CD14-positive monocyte (primary cell): ENCODE measurements around the gene THAP7. TPM values are rescaled to one million over a fixed set of nuclear protein-coding genes. Genes with fewer than 3 reads are reported as not detected.

Source experiments
- DNase-seq, 3 donors: peaks; one replicate each; pipeline ENCODE4 v3.0.0-alpha.2; 2011 to 2022
- H2AFZ ChIP-seq: 2 replicates; pipeline ENCODE4 v1.6.0; 2012; ENCODE audit warnings: mild to moderate bottlenecking, low read depth, low read length, inconsistent platforms; ENCODE audit not compliant: insufficient read depth, poor library complexity, severe bottlenecking
- H3K27ac ChIP-seq, 2 donors: 1 replicate in 1 of 2; 2 replicates in 1 of 2; pipeline ENCODE4 v1.5.1; 2012 to 2013; ENCODE audit warnings: low read length in 2 of 2, control low read depth in 1 of 2, inconsistent platforms in 1 of 2, low read depth in 1 of 2, mild to moderate bottlenecking in 1 of 2
- H3K27me3 ChIP-seq, 2 donors: one replicate each; pipeline versions ENCODE4 v1.6.0 to v1.6.1; 2011 to 2013; ENCODE audit warnings: low read length in 2 of 2; ENCODE audit not compliant: control insufficient read depth in 2 of 2, insufficient read depth in 2 of 2
- H3K36me3 ChIP-seq, 2 donors: replicated peaks in 1 of 2; 1 replicate in 1 of 2; 2 replicates in 1 of 2; pipeline versions ENCODE4 v1.5.1 to v1.6.1; 2012 to 2013; ENCODE audit warnings: low read length in 2 of 2, control low read depth in 1 of 2, inconsistent platforms in 1 of 2, mild to moderate bottlenecking in 1 of 2; ENCODE audit not compliant: insufficient read depth in 2 of 2, control insufficient read depth in 1 of 2
- H3K4me1 ChIP-seq, 2 donors: 1 replicate in 1 of 2; 2 replicates in 1 of 2; pipeline versions ENCODE4 v1.5.1 to v1.6.1; 2012 to 2013; ENCODE audit warnings: low read length in 2 of 2, control low read depth in 1 of 2, inconsistent platforms in 1 of 2, mild to moderate bottlenecking in 1 of 2, moderate library complexity in 1 of 2; ENCODE audit not compliant: insufficient read depth in 2 of 2, control insufficient read depth in 1 of 2
- H3K4me2 ChIP-seq: replicated peaks from 2 replicates; pipeline ENCODE3; 2012; ENCODE audit warnings: low read length, moderate library complexity, mild to moderate bottlenecking; ENCODE audit not compliant: poor library complexity, severe bottlenecking; ENCODE audit errors: extremely low read depth
- H3K4me3 ChIP-seq, 3 experiments: fragments of 200-600 bp in 1 of 3; sonication (generic) in 1 of 3; replicated peaks in 1 of 3; 1 replicate in 2 of 3; 2 replicates in 1 of 3; pipeline ENCODE4 v1.5.1; 2011 to 2013; ENCODE audit warnings: low read length in 3 of 3, mild to moderate bottlenecking in 3 of 3, control low read depth in 2 of 3, low read depth in 2 of 3, inconsistent platforms in 1 of 3, moderate library complexity in 1 of 3
- H3K79me2 ChIP-seq: 2 replicates; pipeline ENCODE4 v1.6.0; 2012; ENCODE audit warnings: mild to moderate bottlenecking, control low read depth, inconsistent platforms, low read length, moderate library complexity; ENCODE audit not compliant: insufficient read depth
- H3K9ac ChIP-seq: 2 replicates; pipeline ENCODE4 v1.6.0; 2017; ENCODE audit warnings: low read length, mild to moderate bottlenecking; ENCODE audit not compliant: insufficient read depth, poor library complexity, severe bottlenecking
- H3K9me3 ChIP-seq, 2 donors: replicated peaks in 1 of 2; 1 replicate in 1 of 2; 2 replicates in 1 of 2; pipeline versions ENCODE4 v1.5.1 to v1.6.1; 2012 to 2013; ENCODE audit warnings: low read length in 2 of 2, control low read depth in 1 of 2; ENCODE audit not compliant: control insufficient read depth in 1 of 2, insufficient read depth in 1 of 2
- H4K20me1 ChIP-seq: 2 replicates; pipeline ENCODE4 v1.6.0; 2012; ENCODE audit warnings: mild to moderate bottlenecking, low read length, control low read depth, moderate library complexity; ENCODE audit not compliant: insufficient read depth
- H3K27ac Mint-ChIP-seq, 7 donors: one replicate each; pipeline ENCODE4 v1.8.0; 2020; ENCODE audit warnings: mild to moderate bottlenecking in 7 of 7, mixed read lengths in 7 of 7, moderate library complexity in 6 of 7, inconsistent platforms in 2 of 7
- H3K27me3 Mint-ChIP-seq, 3 donors: one replicate each; pipeline ENCODE4 v1.8.0; 2021 to 2022; ENCODE audit warnings: low read depth in 3 of 3, mild to moderate bottlenecking in 3 of 3, mixed read lengths in 3 of 3, moderate library complexity in 3 of 3, inconsistent platforms in 1 of 3
- H3K36me3 Mint-ChIP-seq, 2 donors: one replicate each; pipeline ENCODE4 v1.8.0; 2020; ENCODE audit warnings: mixed read lengths in 2 of 2, inconsistent platforms in 1 of 2, mild to moderate bottlenecking in 1 of 2
- H3K4me1 Mint-ChIP-seq: one replicate; pipeline ENCODE4 v1.8.0; 2020; ENCODE audit warnings: mild to moderate bottlenecking, mixed read lengths
- H3K4me3 Mint-ChIP-seq, 2 donors: one replicate each; pipeline ENCODE4 v1.8.0; 2020; ENCODE audit warnings: mild to moderate bottlenecking in 2 of 2, mixed read lengths in 2 of 2, moderate library complexity in 1 of 2
- H3K9me3 Mint-ChIP-seq, 7 donors: one replicate each; pipeline ENCODE4 v1.8.0; 2020 to 2022; ENCODE audit warnings: mixed read lengths in 7 of 7, mild to moderate bottlenecking in 6 of 7, moderate library complexity in 6 of 7, inconsistent platforms in 2 of 7
- CTCF ChIP-seq: fragments of 200-600 bp; IDR thresholded peaks from one replicate; pipeline ENCODE4 v1.8.0; 2022; ENCODE audit warnings: antibody characterized with exemption, mild to moderate bottlenecking
- WGBS: methylation state at CpG from one replicate; pipeline ENCODE4 v1.1.5; 2013; ENCODE audit warnings: missing lambda C conversion rate; ENCODE audit not compliant: insufficient coverage; 5-methylcytosine and 5-hydroxymethylcytosine counted together
- intact Hi-C, 2 donors: fragments of 100-400 bp; cut with micrococcal nuclease; formaldehyde crosslinking; loops; one replicate each; pipeline versions ENCODE4 v1.15.0 to v1.15.1; 2023
- polyA plus RNA-seq, 3 donors: library from polyadenylated mRNA; depleted of rRNA in 1 of 3; unstranded in 2 of 3; stranded (reverse) in 1 of 3; fragments of 300-500 nt in 2 of 3; fragments of >200 nt in 1 of 3; fragmentation: Illumina TruSeq in 2 of 3; gene quantifications; 1 replicate in 2 of 3; 2 replicates in 1 of 3; pipeline ENCODE4 v1.2.3, GENCODE V29; 2012 to 2021

The THAP7 gene
- polyA plus RNA-seq, 3 donors, result 18.4 to 22.9 (median 19.8) TPM

- Histone ChIP-seq H3K4me2 (no peak overlapping the region), H4K20me1 (no peaks in the 10 kb centered on the region), H3K4me1 (peaks cover 14 to 21% of the 10 kb centered on the region in 2 donors), H3K4me3 (no peak overlapping the region), H3K36me3 (peaks cover 45 to 56% of the 10 kb centered on the region in 2 donors), H3K27ac (no peak overlapping the region), H3K27me3 (no peaks in the 10 kb centered on the region), H3K9me3 (no peaks in the 10 kb centered on the region), H3K79me2 (peaks cover 13% of the 10 kb centered on the region), H2AFZ (no peak overlapping the region), H3K9ac (no peak overlapping the region)
- TF ChIP-seq CTCF, result no peak
- intact Hi-C loops, result loop anchor here in 1 of 2 donors (10.0 kb wide), 1 partner anchor 58 kb away; the partner anchor contains the start of gene LRRC74B
- H3K4me1 Mint-ChIP-seq, result peaks cover 19% of the 10 kb centered on the region
- no peaks in the 10 kb centered on the region for H3K9me3 Mint-ChIP-seq
- 100% methylated on average over 1 of the region's 1 CpG for WGBS
- no peak for DNase-seq
- no peak overlapping the region for H3K27ac Mint-ChIP-seq
- peaks cover 48 to 60% of the 10 kb centered on the region in 2 donors for H3K36me3 Mint-ChIP-seq
- H3K4me3 Mint-ChIP-seq, result no peak overlapping the region
- H3K27me3 Mint-ChIP-seq, result peaks cover 0 to 3% (median 0%) of the 10 kb centered on the region in 3 donors
Observed at GRCh38 chr22:20986365-20986764, 15.6 kb downstream of the THAP7 start.

GRCh38 chr22:20985720-20986119 lies 16.2 kb downstream of the THAP7 start:
- H2AFZ ChIP-seq, result no peak overlapping the region
- H4K20me1 ChIP-seq, result no peaks in the 10 kb centered on the region
- H3K4me1 ChIP-seq, result peaks cover 20 to 28% of the 10 kb centered on the region in 2 donors
- Mint-ChIP-seq H3K9me3 (no peaks in the 10 kb centered on the region), H3K27ac (no peak overlapping the region), H3K4me3 (no peak overlapping the region), H3K4me1 (peaks cover 26% of the 10 kb centered on the region), H3K27me3 (peaks cover 0 to 3% (median 0%) of the 10 kb centered on the region in 3 donors), H3K36me3 (peaks cover 43 to 55% of the 10 kb centered on the region in 2 donors)
- H3K36me3 ChIP-seq, result peaks cover 40 to 50% of the 10 kb centered on the region in 2 donors
- H3K9ac ChIP-seq, result no peak overlapping the region
- no peak overlapping the region for H3K4me3 ChIP-seq
- H3K27ac ChIP-seq, result no peak overlapping the region
- no peak for TF ChIP-seq CTCF
- DNase-seq, result no peak
- no peaks in the 10 kb centered on the region for H3K9me3 ChIP-seq
- no peaks in the 10 kb centered on the region for H3K27me3 ChIP-seq
- intact Hi-C loops, result loop anchor here in 1 of 2 donors (10.0 kb wide), 1 partner anchor 59 kb away; the partner anchor contains the start of gene LRRC74B
- H3K4me2 ChIP-seq, result no peak overlapping the region
- H3K79me2 ChIP-seq, result peaks cover 15% of the 10 kb centered on the region
- WGBS, result 98% methylated on average over 6 of the region's 7 CpGs
